Breast epithelium (tissue), 4 donors: Measurements from ENCODE around the gene HOXD13. TPM values are rescaled to one million over a fixed set of nuclear protein-coding genes. Genes with fewer than 3 reads are reported as not detected.

ENCODE experiments used
- DNase-seq, 2 donors: peaks; one replicate each; pipeline ENCODE4 v3.0.0-alpha.2; 2019; ENCODE audit warnings: low spot score in 2 of 2
- H3K27ac ChIP-seq, 2 donors: fragments of 200-600 bp; sonication (generic) in 1 of 2; one replicate each; pipeline ENCODE4 v1.5.1; 2016 to 2019; ENCODE audit warnings: mild to moderate bottlenecking in 1 of 2
- H3K27me3 ChIP-seq, 2 donors: fragments of 200-600 bp; sonication (generic) in 1 of 2; one replicate each; pipeline versions ENCODE4 v1.5.1 to v1.6.0; 2017 to 2019; ENCODE audit warnings: control low read depth in 1 of 2, mild to moderate bottlenecking in 1 of 2
- H3K36me3 ChIP-seq: fragments of 200-600 bp; one replicate; pipeline ENCODE4 v1.5.1; 2019
- H3K4me1 ChIP-seq, 2 donors: fragments of 200-600 bp; sonication (generic); one replicate each; pipeline ENCODE4 v1.5.1; 2016 to 2019; ENCODE audit warnings: control low read depth in 1 of 2
- H3K4me3 ChIP-seq, 3 donors: fragments of 200-600 bp; sonication (generic); 1 replicate in 2 of 3; 2 replicates in 1 of 3; pipeline ENCODE4 v1.5.1; 2016 to 2019; ENCODE audit warnings: mild to moderate bottlenecking in 3 of 3, moderate library complexity in 2 of 3
- H3K9me3 ChIP-seq, 2 donors: fragments of 200-600 bp; sonication (generic) in 1 of 2; one replicate each; pipeline ENCODE4 v1.5.1; 2016 to 2019; ENCODE audit warnings: control low read depth in 1 of 2
- POLR2A ChIP-seq: fragments of 450-650 bp; IDR thresholded peaks from one replicate; pipeline ENCODE4 v1.6.1; 2016; ENCODE audit warnings: antibody characterized with exemption, mild to moderate bottlenecking, moderate library complexity
- POLR2AphosphoS5 ChIP-seq, 3 donors: sonication (generic); formaldehyde crosslinking; IDR thresholded peaks; one replicate each; pipeline ENCODE4 v1.6.1; 2017; ENCODE audit warnings: antibody characterized with exemption in 3 of 3
- intact Hi-C: fragments of 100-400 bp; cut with DNase I; formaldehyde crosslinking; loops from one replicate; pipeline ENCODE4 v1.15.1; 2023; ENCODE audit warnings: low total_unique reads
- total RNA-seq, 3 donors: library from RNA; depleted of rRNA; stranded (reverse); fragments of >200 nt; gene quantifications; one replicate each; pipeline ENCODE4 v1.1.0, GENCODE V29; 2016
- TF ChIP-seq, protein P1 (sequence below), 3 donors: fragments of 450-650 bp; IDR thresholded peaks; one replicate each; pipeline ENCODE4 v1.5.1; 2016 to 2017; ENCODE audit warnings: antibody characterized with exemption in 3 of 3, mild to moderate bottlenecking in 3 of 3, moderate library complexity in 3 of 3

The HOXD13 gene
- total RNA-seq, 3 donors from 2014 or later, result not detected

DNA sequence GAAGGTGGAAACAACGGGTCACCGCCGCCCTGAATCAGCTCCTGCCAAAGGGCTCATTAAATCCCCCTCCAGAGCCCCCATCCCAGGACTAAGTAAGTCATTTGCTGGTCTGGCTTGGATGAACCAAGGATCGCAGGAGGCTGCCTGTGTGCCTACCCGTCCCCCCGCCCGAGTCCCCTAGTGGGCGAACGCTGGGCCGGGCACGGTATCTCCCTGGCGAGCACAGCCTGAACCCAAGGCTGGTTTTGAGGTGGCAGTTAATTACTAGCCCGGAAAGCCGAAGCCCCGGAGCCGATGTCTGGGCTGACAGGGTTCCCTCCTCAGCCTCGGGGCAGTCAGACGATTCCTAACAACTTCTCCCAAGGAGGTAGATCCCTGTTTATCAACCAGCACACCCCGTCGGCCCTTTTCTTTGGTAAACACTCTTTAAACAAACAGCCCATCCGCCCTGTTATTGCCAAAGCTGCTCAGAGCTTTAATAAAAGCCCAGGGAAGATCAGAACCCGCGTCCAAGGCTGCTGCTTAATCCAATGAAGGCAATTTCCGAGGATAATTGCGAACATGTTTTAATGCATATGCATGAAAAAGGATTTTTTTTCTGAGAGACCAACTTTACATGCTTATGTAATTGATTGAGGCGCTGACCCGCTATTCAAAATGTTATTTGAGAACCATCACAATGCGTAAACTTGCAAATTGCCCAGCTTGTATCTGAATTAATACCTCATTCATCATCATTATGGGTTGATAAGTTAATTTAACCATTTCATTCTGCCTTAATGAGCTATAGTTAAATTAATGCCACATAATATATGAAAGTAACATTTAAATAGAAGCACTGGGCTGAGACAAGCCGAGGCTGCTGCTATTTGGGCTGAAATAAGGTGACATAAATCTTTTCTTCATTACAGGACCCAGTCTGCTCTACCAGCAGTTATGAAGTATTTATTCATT is 19.3 kb upstream of the HOXD13 start:
- peaks cover 12 to 100% of the 10 kb centered on the region in 2 donors for H3K27me3 ChIP-seq
- H3K4me3 ChIP-seq, result no peak overlapping the region
- H3K36me3 ChIP-seq, result no peaks in the 10 kb centered on the region
- DNase-seq, result no peak
- H3K4me1 ChIP-seq, result no peaks in the 10 kb centered on the region
- TF ChIP-seq, protein P1, sequence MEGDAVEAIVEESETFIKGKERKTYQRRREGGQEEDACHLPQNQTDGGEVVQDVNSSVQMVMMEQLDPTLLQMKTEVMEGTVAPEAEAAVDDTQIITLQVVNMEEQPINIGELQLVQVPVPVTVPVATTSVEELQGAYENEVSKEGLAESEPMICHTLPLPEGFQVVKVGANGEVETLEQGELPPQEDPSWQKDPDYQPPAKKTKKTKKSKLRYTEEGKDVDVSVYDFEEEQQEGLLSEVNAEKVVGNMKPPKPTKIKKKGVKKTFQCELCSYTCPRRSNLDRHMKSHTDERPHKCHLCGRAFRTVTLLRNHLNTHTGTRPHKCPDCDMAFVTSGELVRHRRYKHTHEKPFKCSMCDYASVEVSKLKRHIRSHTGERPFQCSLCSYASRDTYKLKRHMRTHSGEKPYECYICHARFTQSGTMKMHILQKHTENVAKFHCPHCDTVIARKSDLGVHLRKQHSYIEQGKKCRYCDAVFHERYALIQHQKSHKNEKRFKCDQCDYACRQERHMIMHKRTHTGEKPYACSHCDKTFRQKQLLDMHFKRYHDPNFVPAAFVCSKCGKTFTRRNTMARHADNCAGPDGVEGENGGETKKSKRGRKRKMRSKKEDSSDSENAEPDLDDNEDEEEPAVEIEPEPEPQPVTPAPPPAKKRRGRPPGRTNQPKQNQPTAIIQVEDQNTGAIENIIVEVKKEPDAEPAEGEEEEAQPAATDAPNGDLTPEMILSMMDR (IDR thresholded peaks at IDR 0.05), result no peak
- TF ChIP-seq POLR2AphosphoS5 (IDR thresholded peaks at IDR 0.05) (no peak), POLR2A (no peak)
- intact Hi-C loops, result no loop called here
- no peaks in the 10 kb centered on the region for H3K9me3 ChIP-seq
- H3K27ac ChIP-seq, result no peak overlapping the region

- no peak overlapping the region for H3K27ac ChIP-seq
- peaks cover 7 to 100% of the 10 kb centered on the region in 2 donors for H3K27me3 ChIP-seq
- no peaks in the 10 kb centered on the region for H3K4me1 ChIP-seq
- TF ChIP-seq, protein P1 (IDR thresholded peaks at IDR 0.05), result no peak
- no peak for TF ChIP-seq POLR2AphosphoS5 (IDR thresholded peaks at IDR 0.05)
- no peak for TF ChIP-seq POLR2A
- intact Hi-C loops, result no loop called here
- no peaks in the 10 kb centered on the region for H3K36me3 ChIP-seq
- no peak overlapping the region for H3K4me3 ChIP-seq
- no peaks in the 10 kb centered on the region for H3K9me3 ChIP-seq
- DNase-seq, result no peak
These were observed 17.5 kb upstream of the HOXD13 start for GRCh38 chr2:176074919-176075425.

DNA sequence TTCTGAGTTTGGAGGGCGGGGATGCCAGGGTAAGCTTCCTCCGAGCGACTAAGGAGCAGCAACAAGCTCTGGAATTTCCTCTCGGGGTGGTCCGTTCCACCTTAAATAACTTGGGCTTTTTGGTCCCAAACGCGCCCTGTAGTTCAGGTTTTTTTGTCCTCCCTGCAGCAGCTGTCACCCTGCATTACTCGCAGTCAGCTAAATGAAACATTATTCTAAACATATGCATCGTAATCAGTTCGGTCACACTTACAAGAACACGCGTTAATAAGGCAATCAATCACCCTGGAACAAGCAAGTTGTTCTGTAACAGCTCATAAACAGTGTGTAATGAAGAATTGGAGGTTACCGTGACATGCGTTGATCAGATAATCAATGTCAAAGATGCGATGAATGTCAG is 17.0 kb upstream of the HOXD13 start:
- H3K4me1 ChIP-seq, result no peaks in the 10 kb centered on the region
- no peak overlapping the region for H3K27ac ChIP-seq
- H3K27me3 ChIP-seq, result peaks cover 7 to 98% of the 10 kb centered on the region in 2 donors
- TF ChIP-seq, protein P1 (IDR thresholded peaks at IDR 0.05), result no peak
- TF ChIP-seq POLR2A (no peak), POLR2AphosphoS5 (IDR thresholded peaks at IDR 0.05) (no peak)
- H3K36me3 ChIP-seq, result no peaks in the 10 kb centered on the region
- no peaks in the 10 kb centered on the region for H3K9me3 ChIP-seq
- no peak for DNase-seq
- H3K4me3 ChIP-seq, result no peak overlapping the region
- intact Hi-C loops, result no loop called here

DNA sequence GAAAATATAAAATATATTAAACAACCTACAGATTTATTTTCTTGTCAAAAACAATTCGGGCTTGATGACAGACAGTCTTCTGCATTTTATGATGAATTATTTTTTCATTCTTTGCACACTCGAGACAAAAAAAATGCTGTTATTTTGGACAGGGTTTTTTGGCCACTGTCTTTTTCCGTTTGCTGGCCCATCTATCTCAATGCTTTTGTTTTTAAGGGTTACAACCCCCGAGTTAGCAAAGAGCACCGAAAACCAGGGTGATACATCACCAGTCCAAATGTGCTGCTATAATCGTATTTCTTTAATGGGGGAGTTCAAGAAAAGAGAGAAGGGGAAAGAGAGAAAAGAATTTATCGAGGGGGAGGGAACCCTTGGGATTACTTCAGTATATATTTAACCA is 16.5 kb upstream of the HOXD13 start:
- intact Hi-C loops, result no loop called here
- Histone ChIP-seq H3K4me1 (no peaks in the 10 kb centered on the region), H3K9me3 (peaks cover 0 to 1% of the 10 kb centered on the region in 2 donors), H3K4me3 (no peak overlapping the region), H3K27ac (no peak overlapping the region), H3K36me3 (no peaks in the 10 kb centered on the region), H3K27me3 (peaks cover 7 to 98% of the 10 kb centered on the region in 2 donors)
- DNase-seq, result no peak
- TF ChIP-seq POLR2AphosphoS5 (IDR thresholded peaks at IDR 0.05) (no peak), POLR2A (no peak)
- TF ChIP-seq, protein P1 (IDR thresholded peaks at IDR 0.05), result no peak

DNA sequence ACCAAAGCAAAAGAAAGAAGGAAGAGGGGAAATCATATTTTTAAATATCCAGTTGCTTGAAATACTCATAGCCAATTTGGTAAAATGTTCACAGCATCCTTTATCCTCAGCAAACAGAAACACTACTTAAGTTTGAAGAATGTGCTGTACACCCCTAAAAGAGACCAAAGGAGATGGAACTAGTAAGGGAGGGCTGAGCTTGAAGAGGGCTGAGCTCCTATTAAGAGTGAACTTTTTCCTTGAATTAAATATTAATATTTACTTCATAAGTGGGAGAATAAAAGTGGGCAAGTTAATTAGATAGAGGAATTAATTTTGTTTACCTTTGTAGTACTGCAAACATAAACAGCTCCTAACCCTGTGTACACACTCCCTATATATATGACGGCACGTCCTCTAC is 15.7 kb upstream of the HOXD13 start:
- Histone ChIP-seq H3K27ac (no peak overlapping the region), H3K36me3 (no peaks in the 10 kb centered on the region), H3K4me3 (no peak overlapping the region), H3K9me3 (peaks cover 0 to 6% of the 10 kb centered on the region in 2 donors), H3K4me1 (no peaks in the 10 kb centered on the region), H3K27me3 (peaks cover 4 to 98% of the 10 kb centered on the region in 2 donors)
- no peak for DNase-seq
- intact Hi-C loops, result no loop called here
- TF ChIP-seq, protein P1 (IDR thresholded peaks at IDR 0.05), result no peak
- TF ChIP-seq POLR2A (no peak), POLR2AphosphoS5 (IDR thresholded peaks at IDR 0.05) (no peak)
